NCI-H1105 treated with DMSO at 0.1 percent for 48 hours (cell line): Measurements from ENCODE around the gene MOB2.
"Not testable (repeated sequence)": the region's sequence is repeated elsewhere in the genome, so short reads cannot be mapped to it uniquely, and the experiment has no call there.

Source experiments
- DNase-seq: peaks from one replicate; lab custom pipeline; 2025; lab: John Stamatoyannopoulos, UW

Gene MOB2

GRCh38 chr11:1517117-1518005, 30.8 kb upstream of the MOB2 start:
- no peak for DNase-seq

DNA sequence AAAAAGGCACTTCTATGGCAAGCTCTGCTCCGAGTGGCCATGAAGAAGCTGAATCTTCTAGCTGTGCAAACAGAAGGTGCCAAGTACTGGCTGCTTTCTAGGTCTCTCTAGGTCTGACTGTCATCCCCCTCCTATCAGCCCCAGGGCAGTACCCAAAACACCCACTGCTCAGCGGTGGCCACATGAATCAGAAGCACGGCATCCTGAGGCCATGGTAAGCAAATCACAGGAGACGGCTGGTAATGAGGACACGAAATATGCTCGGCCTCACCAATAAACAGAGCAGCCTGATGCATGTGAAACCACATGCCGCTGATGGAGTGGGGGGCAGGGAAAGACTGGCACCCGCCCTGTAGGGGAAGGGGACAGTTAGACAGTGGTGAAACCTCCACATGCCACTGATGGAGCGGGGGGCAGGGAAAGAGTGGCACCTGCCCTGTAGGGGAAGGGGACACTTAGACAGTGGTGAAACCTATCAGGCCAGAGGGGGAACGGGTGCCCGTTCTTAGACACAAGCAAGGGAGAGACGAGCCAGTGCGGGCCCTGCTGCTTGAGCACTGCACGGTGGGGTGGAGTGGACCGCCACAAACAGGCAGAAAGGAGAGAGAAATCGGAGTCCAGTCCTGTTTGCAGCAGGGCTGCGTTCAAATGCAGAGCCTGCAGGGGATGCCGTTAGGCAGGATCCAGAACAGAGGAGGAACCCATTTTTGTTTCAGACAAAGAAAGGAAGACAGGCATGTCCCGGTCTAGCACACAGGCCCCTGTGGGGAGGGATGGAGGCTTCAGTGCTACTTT, 29.9 kb upstream of the MOB2 start:
- DNase-seq = no peak

DNA sequence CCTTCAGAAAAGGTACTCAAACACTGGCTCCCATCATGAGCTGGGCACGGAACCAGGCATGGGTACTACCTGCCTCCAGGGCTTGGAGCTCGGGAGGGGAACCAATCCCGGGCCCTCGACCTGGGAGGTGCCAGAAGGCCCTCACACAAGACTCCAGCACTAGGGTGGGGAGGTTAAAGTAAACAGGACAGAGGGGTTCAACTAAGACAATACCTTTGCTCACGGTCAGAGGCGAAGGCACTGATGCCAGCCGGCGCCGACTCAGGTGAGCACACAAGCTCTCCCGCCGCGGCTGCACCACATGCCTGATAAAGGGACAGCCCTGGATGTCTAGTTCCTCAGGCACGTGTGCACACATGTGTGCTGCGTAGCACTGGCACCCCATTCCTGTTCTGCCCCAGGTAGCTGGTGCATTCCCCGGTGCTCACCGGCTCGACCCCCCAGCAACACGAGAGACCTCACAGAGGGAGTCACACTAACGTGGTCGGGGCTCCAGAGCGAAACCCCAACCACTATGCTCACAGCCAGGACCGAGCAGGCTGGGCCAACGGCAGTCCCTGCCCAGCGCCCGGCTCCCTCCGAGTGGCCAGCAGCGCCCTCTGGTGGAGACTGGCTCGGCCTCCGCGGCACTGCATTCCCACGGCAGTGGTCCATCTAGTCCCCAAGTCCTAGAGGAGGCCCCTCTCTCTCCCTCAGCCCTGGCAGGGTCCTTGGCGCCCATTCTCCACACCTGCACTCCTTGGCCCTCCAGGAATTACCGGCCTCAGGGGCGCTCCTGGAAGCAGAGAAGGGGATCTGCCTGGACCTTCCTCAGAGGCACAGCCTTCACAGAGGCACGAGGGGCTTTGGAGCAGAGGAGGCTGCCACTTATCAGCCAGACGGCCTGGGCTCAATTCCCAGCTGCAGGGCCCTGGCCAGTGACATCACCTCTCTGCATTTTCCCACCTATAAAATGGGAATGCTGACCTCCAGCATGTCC, 28.8 kb upstream of the MOB2 start:
- peak; percentile 20 for DNase-seq

DNA sequence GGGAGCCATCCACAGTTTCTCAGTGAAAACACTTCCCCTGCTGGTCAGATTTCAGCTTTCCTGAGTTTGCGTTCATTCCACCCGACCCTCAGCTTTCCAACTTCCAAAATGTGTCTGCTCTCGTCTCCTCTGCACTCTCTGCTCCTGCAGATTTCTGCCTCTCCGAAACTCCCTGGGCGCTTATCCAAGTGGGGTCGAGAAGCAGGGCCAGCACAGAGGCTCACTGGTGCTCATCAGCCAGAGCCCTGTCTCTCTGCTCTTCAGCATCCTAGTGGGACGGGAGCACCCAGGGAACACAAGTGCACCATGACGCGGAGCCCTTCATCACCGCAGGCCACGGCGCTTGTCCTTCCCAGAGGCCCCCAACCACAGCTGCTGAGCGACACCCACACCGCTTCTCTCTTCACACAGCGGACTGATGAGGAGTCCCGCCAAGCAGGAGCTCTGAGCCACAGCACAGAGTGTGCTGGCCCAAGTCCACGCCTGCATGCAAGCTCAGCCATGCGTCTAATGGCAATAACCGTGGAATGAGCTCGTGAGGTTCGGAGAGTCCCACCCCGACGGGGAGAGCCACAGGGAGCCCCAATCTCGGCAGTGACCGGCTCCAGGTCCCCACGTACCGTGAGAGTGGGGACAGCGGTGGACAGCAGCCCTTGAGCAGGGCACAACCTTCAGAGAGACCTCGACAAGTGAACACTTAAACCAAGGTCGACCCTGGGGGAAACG, 27.9 kb upstream of the MOB2 start:
- no peak for DNase-seq

- no peak for DNase-seq
Observed at GRCh38 chr11:1513326-1514296, 27.0 kb upstream of the MOB2 start.

DNA sequence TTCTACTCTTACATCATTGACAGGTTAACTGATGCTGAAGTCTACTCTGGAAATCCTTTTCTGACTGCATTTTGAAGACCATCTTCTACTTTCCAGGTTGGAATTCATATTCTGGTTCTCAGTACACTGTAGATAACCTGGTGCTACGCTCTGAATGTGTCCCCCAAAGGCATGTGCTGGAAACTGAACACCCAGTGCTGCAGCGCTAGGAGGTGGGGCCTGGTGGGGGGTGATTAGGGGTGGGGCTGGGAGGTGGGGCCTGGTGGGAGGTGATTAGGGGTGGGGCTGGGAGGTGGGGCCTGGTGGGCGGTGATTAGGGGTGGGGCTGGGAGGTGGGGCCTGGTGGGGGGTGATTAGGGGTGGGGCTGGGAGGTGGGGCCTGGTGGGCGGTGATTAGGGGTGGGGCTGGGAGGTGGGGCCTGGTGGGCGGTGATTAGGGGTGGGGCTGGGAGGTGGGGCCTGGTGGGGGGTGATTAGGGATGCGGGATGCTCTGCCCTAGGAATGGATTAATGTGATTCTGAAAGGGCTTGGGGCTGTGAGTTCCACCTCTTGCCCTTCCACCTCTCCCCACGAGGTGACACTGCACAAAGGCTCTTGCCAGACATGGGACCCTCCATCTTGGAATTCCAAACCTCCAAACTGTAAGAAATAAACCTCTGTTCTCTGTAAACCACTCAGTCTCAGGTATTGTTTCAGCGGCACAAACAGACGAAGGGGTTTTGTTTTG, 26.1 kb upstream of the MOB2 start:
- DNase-seq = not testable (repeated sequence)

GRCh38 chr11:1511937-1512496, 25.4 kb upstream of the MOB2 start:
- no peak for DNase-seq

GRCh38 chr11:1510928-1511327, 24.3 kb upstream of the MOB2 start:
- no peak for DNase-seq

GRCh38 chr11:1510351-1510750, 23.8 kb upstream of the MOB2 start:
- not testable (repeated sequence) for DNase-seq

GRCh38 chr11:1509626-1510255, 23.2 kb upstream of the MOB2 start:
- no peak for DNase-seq

GRCh38 chr11:1508986-1509385, 22.4 kb upstream of the MOB2 start:
- DNase-seq = no peak

DNA sequence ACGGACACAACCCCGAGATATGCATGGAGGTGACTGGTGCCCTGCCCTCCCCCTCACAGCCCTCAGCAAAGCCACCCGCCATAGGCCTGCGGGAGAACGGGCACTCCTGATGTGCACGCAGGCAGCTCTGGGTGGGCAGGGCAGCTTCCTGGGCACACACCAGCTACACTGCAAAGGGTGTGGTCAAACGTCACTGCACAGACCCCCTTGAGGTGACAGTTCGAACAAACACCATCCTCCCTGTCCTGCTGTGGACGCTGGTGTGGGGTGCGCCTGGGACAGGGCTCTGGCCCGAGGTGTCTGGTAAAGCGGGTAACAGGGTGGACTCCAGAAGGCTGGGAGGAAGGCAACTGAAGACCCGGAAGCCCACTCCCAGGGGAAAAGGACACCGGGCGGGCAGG, 21.9 kb upstream of the MOB2 start:
- no peak for DNase-seq

DNA sequence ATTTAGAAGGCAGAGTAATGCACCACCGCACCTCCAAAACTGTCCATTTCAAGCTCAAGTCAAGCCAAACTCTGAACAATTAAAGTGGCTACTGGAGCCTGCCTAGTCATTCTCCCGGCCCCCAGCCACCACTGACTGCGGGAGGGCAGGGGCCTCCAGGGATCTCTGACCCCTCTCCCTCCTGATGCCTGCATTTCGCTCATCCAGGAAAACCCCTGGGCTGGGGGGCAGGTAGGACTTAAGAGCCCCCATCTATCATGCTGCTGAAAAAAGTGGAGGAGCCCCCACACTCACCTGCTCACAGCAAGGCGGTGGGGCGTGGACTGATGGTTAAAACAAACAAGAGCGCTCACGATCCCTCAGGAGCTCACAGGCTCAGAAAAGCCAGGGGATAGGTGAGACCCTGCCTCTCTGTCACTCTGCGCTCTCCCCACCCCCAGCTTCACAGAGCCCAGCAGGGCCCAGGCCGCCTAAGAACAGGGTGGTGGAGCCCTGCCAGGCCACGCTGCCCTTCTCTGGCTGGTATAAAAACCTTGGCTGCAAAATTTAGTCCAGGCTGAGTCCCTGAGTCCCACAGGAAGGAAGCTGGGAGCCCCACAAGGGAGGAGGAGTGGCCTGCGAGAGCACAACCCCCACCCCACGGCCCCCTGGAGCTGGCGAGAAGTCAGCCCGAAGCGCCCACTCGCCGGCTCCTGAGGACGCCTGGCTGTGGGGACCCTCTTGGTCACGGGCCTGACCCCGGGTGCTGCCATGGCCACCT, 21.0 kb upstream of the MOB2 start:
- no peak for DNase-seq

- no peak for DNase-seq
Observed at GRCh38 chr11:1506981-1507380, 20.4 kb upstream of the MOB2 start.

- no peak for DNase-seq
Observed at GRCh38 chr11:1505480-1505879, 18.9 kb upstream of the MOB2 start.

- no peak for DNase-seq
Observed at GRCh38 chr11:1504581-1505290, 18.2 kb upstream of the MOB2 start.

DNA sequence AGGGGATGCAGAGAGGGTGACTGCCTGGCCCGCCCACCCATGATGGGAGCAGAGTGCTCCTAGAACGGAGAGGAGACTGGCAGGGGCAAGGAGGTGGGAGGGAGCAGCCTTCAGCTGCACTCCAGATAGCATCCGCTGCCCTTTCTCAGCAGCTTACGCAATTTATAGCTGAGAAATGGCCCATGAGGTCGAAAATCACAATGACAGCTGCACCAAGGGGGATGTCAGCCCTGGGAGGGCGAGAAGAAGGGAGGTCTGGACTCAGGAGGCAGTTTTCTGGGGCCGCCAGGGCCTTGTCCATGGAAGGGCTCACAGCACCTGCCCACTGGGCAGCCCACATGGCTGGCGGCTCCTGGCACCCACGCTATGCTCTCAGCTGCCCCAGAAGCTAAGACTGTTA, 17.6 kb upstream of the MOB2 start:
- DNase-seq = no peak
